ENCODE data around the gene CLCNKA.

Gene CLCNKA

DNA sequence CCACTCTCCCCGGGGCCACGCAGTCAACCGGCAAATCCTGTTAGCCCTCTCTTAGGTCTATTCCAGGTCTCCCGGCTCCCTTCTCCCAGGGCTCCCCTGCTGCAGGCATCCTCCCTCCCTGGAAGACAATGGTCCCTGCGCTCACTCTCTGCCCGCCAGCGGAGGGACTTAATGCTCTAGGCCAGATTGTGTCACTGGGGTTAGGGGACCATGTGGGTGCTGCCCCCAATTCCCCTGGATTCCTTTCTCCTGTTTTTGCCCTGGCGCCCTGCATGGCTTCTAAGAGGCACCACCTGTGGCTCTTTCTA, 43.4 kb downstream of the CLCNKA start:
- DNase-seq: no peak

DNA sequence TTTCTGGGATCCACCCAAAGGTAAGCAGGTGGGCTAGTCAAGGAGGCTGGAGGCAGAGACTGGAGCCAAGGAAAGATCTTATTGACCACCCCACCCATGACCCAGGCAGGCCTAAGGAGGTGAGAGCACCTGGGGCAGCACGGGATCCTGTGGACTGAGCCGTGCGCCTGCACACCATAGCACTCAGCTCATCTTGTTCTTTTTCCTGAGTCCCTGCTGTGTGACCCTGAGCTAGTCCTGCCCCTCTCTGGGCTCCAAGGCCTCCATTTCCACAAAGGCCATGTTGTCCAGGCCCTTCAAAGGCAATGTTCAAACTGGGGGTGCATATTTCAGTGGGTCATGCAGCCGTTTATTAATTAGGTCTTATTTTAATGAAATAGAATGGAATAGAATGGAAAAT, 44.4 kb downstream of the CLCNKA start:
- DNase-seq: no peak

DNA sequence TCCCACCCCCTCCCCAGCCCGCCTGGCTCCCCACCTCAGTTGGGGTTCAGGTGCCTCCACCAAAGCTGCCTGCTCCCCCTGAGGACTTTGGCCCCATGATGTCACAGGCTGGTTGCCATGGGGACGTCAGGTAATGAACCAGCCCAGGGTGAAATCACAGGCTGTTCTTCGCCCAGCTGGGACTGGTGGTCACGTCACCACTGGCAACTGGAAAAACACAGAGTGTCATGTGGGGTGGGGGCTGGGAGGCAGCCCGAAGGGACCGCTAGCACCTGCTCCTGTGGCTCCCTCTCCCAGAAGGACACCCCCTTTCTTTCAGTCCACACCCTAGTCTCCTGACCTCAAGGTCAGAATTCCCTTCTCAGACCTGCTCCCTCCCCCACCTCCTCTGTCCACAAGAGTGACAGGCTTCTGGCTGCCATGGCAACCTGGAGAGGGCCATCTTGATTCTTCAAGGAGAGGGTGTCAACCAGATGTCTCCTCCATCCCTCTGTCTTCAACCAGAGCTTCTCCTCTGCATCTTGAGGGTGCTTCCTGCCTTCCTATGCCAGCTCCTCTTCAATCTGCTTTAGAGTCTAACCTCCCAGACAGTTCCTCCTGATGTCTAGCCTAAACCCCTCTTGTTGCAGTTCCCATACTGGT, 45.4 kb downstream of the CLCNKA start:
- no peak for DNase-seq

- DNase-seq: no peak
Measured at GRCh38 chr1:16067933-16068332, 46.1 kb downstream of the CLCNKA start.

- no peak for DNase-seq
Measured at GRCh38 chr1:16068356-16069270, 46.8 kb downstream of the CLCNKA start.

DNA sequence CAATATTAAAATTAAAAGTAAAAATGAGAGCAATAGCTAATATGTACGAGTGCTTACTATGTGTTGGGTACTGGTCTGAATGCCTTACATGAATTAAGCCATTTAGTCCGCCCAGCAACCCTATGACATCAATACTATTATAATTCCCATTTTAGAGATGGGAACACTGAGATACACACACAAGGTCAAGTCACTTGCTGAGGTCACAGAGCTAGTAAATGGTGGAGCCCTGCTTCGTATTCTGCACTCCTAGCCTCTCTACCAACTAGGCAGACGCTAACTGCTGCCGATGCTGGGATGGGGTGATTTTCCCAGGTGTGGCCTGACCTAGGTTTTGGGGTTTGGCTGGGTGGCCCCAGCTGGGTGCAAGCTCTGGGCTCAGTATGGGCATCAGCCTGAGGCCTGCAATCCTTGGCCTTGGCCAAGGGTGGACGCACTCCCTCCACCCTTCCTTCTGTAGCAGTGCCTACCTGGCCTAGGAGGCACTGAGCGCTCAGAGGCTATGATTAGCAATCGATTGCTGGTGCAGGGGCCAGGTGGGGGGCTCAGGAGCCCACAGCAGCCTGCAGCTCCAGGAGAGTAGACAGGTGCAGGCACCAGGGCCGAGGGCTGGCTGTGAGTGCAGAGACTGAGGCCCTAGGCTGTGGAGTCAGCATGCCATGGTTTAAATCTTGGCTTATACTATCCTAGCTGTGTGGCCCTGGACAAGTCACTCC, 49.0 kb downstream of the CLCNKA start:
- no peak for DNase-seq

DNA sequence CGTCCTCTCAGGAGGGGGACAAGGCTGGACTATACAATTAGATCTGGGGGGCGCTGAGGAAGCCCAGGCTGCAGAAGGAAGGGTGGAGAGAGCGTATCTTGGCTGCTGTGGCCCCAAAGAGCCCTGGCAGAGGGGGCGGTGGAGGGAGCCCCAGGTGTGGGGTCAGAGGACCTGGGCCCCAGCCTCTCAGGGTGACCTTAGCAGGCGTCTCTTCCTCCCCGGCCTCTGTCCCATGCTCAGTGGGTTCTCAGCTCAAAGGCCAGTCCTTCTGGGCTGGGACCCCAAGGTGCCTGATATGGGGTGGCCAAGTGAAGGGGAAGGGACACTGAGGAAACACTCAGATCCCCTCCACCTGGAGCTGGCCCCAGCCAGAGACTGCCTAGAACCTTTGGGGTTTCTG, 49.8 kb downstream of the CLCNKA start:
- DNase-seq: no peak

GRCh38 chr1:16072095-16072494, 50.3 kb downstream of the CLCNKA start:
- DNase-seq: no peak

- DNase-seq: peak; percentile 21
Measured at GRCh38 chr1:16072616-16073484, 51.0 kb downstream of the CLCNKA start.

DNA sequence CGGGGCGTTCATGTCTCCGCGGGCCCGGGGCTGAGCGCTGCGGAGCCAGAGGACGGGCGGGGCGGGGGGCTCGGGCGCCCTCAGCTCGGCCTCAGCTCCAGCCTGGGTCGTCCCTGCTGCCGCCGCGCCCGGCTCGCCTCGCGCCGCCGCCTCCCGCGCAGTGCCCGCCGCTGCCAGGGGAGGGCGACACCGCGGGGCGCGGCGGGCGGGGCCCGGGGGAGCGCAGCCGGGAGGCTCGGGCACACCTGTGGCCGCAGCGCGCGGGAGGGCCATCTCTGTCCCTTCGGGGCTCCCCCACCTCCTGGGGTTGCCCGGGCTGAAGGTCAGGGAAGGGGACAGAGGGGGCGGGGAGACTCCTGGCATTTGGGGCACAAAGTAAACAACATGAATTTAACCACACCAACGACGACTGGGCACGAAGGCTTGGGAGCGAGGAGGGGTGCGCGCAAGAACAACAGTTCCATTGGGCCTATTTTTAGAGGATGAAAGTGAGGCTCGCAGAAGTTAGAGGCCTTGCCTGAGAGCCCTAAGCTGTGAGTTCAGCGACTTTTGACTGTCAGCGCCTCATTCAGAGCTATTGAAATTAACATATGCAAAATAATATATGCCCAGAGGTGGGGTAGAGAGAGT, 51.8 kb downstream of the CLCNKA start, which contains the start of gene FAM131C:
TSS of gene FAM131C (minus strand) at position 162 of the 630 bp plus-strand sequence. CDS start 209 bp downstream, outside the sequence.
- DNase-seq: peak; percentile 55

GRCh38 chr1:16074217-16074616, 52.4 kb downstream of the CLCNKA start:
- DNase-seq: no peak

DNA sequence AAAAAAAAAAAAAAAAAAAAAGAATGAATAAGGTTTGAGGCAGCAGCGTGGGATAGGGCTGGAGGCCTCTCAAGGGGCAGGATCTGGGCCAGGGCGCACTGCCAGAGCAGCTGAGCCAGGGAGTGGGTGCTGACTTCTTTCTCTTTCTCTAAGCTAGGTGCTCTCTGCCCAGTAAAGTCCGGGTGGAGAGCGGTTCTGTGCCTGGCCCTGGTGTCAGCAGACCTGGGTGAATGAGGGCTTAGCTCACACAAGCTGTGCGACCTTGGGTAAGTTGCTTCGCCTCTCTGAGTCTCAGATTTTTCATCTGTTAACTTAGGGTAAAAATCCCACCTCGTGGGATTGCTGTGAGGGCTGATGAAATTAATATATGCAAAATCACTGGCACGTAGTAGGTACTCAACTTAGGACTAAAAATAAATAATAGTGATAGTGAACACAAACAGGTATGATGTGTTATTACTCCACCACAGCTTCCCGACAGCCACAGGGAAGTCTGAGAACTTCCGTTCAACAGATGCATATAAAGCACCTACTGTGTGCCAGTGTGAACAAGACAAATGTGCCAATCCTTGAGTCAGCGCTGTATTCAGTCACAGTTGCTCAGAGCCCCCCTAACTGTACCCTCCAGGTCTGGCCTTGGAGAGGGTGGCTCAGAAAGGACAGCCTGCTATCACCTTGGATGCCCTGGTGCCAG, 53.6 kb downstream of the CLCNKA start:
- no peak for DNase-seq

GRCh38 chr1:16076031-16076864, 54.4 kb downstream of the CLCNKA start:
- DNase-seq: no peak

GRCh38 chr1:16076865-16077238, 55.0 kb downstream of the CLCNKA start:
- no peak for DNase-seq

DNA sequence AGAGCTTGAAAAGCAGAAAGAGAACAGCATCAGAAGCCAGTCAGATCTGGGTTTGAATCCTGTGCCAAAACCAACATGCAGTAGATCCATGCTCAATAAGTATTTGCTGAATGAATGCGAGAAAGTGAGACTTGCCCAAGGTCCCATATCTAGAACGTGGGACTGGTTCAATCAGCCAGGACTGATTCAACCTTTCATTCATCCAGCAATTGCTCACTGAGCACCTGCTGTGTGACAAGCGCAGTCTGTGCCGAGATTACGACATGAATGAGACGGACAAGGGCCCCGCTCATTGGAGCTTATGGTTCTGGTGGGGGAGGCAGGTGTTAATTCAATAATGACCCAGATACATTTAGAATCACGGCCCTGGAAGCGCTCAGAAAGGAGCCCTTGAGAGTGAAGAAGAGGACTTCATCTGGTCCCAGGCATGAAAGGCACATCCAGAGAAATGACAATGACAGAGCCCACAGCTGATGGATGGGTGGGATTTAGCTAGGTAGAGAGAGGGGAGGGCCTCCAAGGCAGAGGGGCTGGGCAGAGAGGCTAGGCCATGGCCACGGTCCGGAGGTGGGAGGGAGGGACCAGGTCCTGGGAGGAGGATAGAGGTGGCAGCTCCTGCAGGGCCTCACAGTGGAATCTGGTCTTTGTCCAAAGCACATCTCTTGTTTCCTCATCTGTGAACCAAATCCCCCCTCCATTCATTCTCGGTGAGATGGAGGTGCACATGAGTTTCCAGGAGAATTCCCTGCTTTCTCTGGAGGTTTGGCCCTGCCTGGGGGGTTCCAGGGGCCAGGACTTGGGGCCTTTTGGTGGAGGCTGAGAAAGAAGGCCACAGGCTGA, 55.8 kb downstream of the CLCNKA start:
- no peak for DNase-seq

GRCh38 chr1:16078925-16079656, 57.3 kb downstream of the CLCNKA start:
- peak; percentile 81 for DNase-seq

DNA sequence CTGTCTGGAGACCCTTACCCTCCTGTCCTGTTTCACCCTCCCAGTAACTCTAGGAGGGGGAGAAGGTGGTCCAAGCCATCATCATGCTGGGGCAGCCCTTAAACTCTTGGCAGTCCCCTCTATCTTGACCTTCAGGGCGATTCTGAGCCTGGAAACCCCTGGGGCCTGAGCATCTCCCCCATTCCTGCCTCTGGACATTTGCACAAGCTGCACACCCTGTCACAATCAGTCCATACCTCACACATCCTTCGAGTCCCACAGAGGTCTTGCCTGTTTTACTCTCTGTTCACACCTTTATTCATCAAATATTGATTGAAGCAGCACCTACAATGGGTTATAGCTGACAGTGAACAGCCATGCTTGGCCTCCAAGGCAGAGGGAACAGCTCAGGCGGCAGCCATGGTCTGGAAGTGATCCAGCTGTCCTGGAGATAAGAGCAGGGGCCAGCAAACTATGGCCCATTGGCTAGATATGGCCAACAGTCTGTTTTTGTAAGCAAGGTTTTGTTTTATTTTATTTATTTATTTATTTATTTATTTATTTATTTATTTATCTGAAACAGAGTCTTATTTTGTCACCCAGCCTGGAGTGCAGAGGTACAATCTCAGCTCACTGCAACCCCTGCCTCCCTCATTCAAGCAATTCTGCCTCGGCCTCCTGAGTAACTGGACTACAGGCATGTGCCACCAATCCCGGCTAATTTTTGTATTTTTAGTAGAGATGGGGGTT, 58.8 kb downstream of the CLCNKA start:
- DNase-seq: no peak

- DNase-seq: no peak
Measured at GRCh38 chr1:16081636-16082035, 59.8 kb downstream of the CLCNKA start.

Measured in stimulated activated CD4-positive, alpha-beta T cell treated with anti-CD3 and anti-CD28 coated beads, Interleukin-15, amount 100 ng/mL, for 24 hours (primary cell).